T47D (cell line): ENCODE results near the gene TCF4.

Experiments
- DNase-seq, 2 experiments: peaks; one replicate each; pipeline versions ENCODE4 v3.0.0 to v3.0.0-alpha.2; 2011 to 2012; ENCODE audit warnings: low read depth in 1 of 2, low spot score in 1 of 2
- JUND ChIP-seq: IDR thresholded peaks from 2 replicates; pipeline ENCODE4 v1.6.1; 2012; ENCODE audit warnings: low read depth
- in situ Hi-C: cut with HindIII; loops from 2 replicates; pipeline ENCODE4 v1.10.0; 2016; ENCODE audit warnings: low sequenced_read_pairs, low pct_unique_long_range_greater_than_20kb

TCF4 gene

GRCh38 chr18:55407191-55407590 lies 180.8 kb downstream of the TCF4 start:
- no peak for DNase-seq
- in situ Hi-C loops: no loop called here
- TF ChIP-seq JUND: no peak

GRCh38 chr18:55406451-55406991 lies 181.5 kb downstream of the TCF4 start:
- no peak for TF ChIP-seq JUND
- no peak for DNase-seq
- in situ Hi-C loops: no loop called here

- TF ChIP-seq JUND: no peak
- DNase-seq: peak in 1 of 2 experiments; percentile 14
- in situ Hi-C loops: no loop called here
These were observed 182.0 kb downstream of the TCF4 start for GRCh38 chr18:55405893-55406406.

GRCh38 chr18:55405475-55405874 lies 182.5 kb downstream of the TCF4 start:
- in situ Hi-C loops: no loop called here
- TF ChIP-seq JUND: no peak
- no peak for DNase-seq

GRCh38 chr18:55404832-55405465 lies 183.0 kb downstream of the TCF4 start:
- in situ Hi-C loops: no loop called here
- no peak for DNase-seq
- no peak for TF ChIP-seq JUND

GRCh38 chr18:55404136-55404830 lies 183.7 kb downstream of the TCF4 start:
- no peak for TF ChIP-seq JUND
- in situ Hi-C loops: no loop called here
- DNase-seq: no peak

- in situ Hi-C loops: no loop called here
- no peak for DNase-seq
These were observed 184.5 kb downstream of the TCF4 start for GRCh38 chr18:55403421-55403949.

GRCh38 chr18:55402731-55403405 lies 185.1 kb downstream of the TCF4 start:
- in situ Hi-C loops: no loop called here
- no peak for DNase-seq
- no peak for TF ChIP-seq JUND

More at GRCh38 chr18:55403421-55403949, 184.5 kb downstream of the TCF4 start:
- no peak for TF ChIP-seq JUND

GRCh38 chr18:55401638-55402191 lies 186.3 kb downstream of the TCF4 start:
- in situ Hi-C loops: no loop called here
- DNase-seq: peak in 1 of 2 experiments; percentile 74
- TF ChIP-seq JUND: no peak

- in situ Hi-C loops: no loop called here
- DNase-seq: no peak
- TF ChIP-seq JUND: no peak
These were observed 187.1 kb downstream of the TCF4 start for GRCh38 chr18:55400590-55401541.

GRCh38 chr18:55400081-55400480 lies 187.9 kb downstream of the TCF4 start:
- in situ Hi-C loops: no loop called here
- TF ChIP-seq JUND: no peak

More at GRCh38 chr18:55400081-55400480, 187.9 kb downstream of the TCF4 start:
- DNase-seq: no peak
